Caco-2 (cell line): Measurements from ENCODE around the gene ACACA. TPM values are rescaled to one million over a fixed set of nuclear protein-coding genes. Genes with fewer than 3 reads are reported as not detected.

Experiments used
- BruUV-seq: library from RNA; stranded (reverse); fragments of 400-500 nt; replicated peaks from 2 replicates; lab custom pipeline; 2021; lab: Mats Ljungman, UMichigan
- CTCF ChIA-PET: fragments of 300-600 bp; sonication (Branson Sonifier 250); formaldehyde crosslinking; loops from one replicate; lab custom pipeline; 2022; ENCODE audit warnings: antibody characterized with exemption; lab: Charles Lee
- POLR2A ChIA-PET: fragments of 300-600 bp; sonication (Branson Sonifier 250); formaldehyde crosslinking; loops from one replicate; lab custom pipeline; 2022; ENCODE audit warnings: antibody characterized with exemption; lab: Charles Lee
- DNase-seq, 2 experiments: peaks; one replicate each; pipeline versions ENCODE4 v3.0.0 to v3.0.0-alpha.2; 2020 to 2022
- H3K27me3 ChIP-seq: replicated peaks from 2 replicates; pipeline ENCODE4 v1.6.0; 2011; ENCODE audit warnings: low read length; ENCODE audit not compliant: control insufficient read depth, insufficient read depth
- H3K36me3 ChIP-seq: 2 replicates; pipeline ENCODE4 v1.5.1; 2011; ENCODE audit warnings: low read length; ENCODE audit not compliant: control insufficient read depth, insufficient read depth
- H3K4me1 ChIP-seq: fragments of 250-450 bp; sonication (Bioruptor Pico); 2 replicates; pipeline ENCODE4 v1.5.1; 2020; ENCODE audit warnings: mild to moderate bottlenecking
- H3K4me3 ChIP-seq: 2 replicates; pipeline ENCODE4 v1.5.1; 2011; ENCODE audit warnings: low read depth, mild to moderate bottlenecking, control low read depth, low read length
- H3K9me3 ChIP-seq: fragments of 250-450 bp; sonication (Bioruptor Pico); 2 replicates; pipeline ENCODE4 v1.5.1; 2020; ENCODE audit warnings: mild to moderate bottlenecking, moderate library complexity
- H3K27ac Mint-ChIP-seq: one replicate; pipeline ENCODE4 v1.8.0; 2022; ENCODE audit warnings: mixed read lengths; ENCODE audit not compliant: unreplicated experiment
- H3K27me3 Mint-ChIP-seq: one replicate; pipeline ENCODE4 v1.8.0; 2022; ENCODE audit warnings: mixed read lengths; ENCODE audit not compliant: insufficient read depth, unreplicated experiment
- H3K36me3 Mint-ChIP-seq: one replicate; pipeline ENCODE4 v1.8.0; 2022; ENCODE audit warnings: mild to moderate bottlenecking, mixed read lengths; ENCODE audit not compliant: insufficient read depth, unreplicated experiment
- H3K4me1 Mint-ChIP-seq: one replicate; pipeline ENCODE4 v1.8.0; 2022; ENCODE audit warnings: low read depth, mixed read lengths; ENCODE audit not compliant: unreplicated experiment
- H3K4me3 Mint-ChIP-seq: one replicate; pipeline ENCODE4 v1.8.0; 2022; ENCODE audit warnings: mild to moderate bottlenecking, moderate library complexity, mixed read lengths; ENCODE audit not compliant: unreplicated experiment
- H3K9me3 Mint-ChIP-seq: one replicate; pipeline ENCODE4 v1.8.0; 2022; ENCODE audit warnings: mixed read lengths; ENCODE audit not compliant: unreplicated experiment
- intact Hi-C: fragments of 100-400 bp; cut with micrococcal nuclease; formaldehyde crosslinking; loops from one replicate; pipeline ENCODE4 v1.10.0; 2022; ENCODE audit not compliant: unreplicated experiment
- total RNA-seq: library from RNA; stranded (reverse); gene quantifications from 2 replicates; pipeline ENCODE4 v1.2.3, GENCODE V29; 2022
- TF ChIP-seq, protein P1 (sequence below), 2 experiments: fragments of 200-600 bp in 1 of 2; IDR thresholded peaks; 1 replicate in 1 of 2; 2 replicates in 1 of 2; pipeline versions ENCODE4 v1.5.1 to v1.8.0; 2011 to 2022; ENCODE audit warnings: antibody characterized with exemption in 1 of 2, control low read depth in 1 of 2, inconsistent platforms in 1 of 2, low read depth in 1 of 2, low read length in 1 of 2, mild to moderate bottlenecking in 1 of 2, moderate library complexity in 1 of 2; ENCODE audit not compliant: insufficient read depth in 1 of 2, severe bottlenecking in 1 of 2, unreplicated experiment in 1 of 2

The ACACA gene
- total RNA-seq, 1 experiment from 2014 or later: 108 TPM

DNA sequence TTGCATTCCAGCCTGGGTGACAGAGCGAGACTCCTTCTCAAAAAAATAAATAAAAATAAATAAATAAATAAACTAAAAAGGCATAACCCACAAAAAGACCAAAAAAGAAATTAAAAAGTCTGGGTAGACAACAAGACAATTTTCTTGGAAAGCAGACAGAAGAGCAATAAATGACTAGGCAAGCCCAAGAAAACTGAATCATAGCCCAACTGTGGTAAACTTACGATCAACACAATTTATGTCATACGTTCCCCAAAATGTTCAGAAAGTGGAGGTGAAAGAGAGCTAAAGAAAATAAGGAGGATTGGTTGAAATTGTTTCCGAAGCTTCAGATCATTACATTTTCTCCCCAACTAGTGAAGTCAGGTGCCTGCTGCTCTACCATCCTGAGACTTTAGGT, 62.1 kb downstream of the ACACA start:
- H3K27ac Mint-ChIP-seq: no peak overlapping the region
- ChIA-PET POLR2A (no interaction called here), CTCF (interaction anchor here (1.2 kb wide), 1 partner anchor 29 kb away, joined by 4 read pairs; no protein-coding TSS in a partner anchor)
- no peak overlapping the region for H3K4me3 Mint-ChIP-seq
- no peaks in the 10 kb centered on the region for H3K27me3 Mint-ChIP-seq
- Histone ChIP-seq H3K9me3 (0 out of 2 replicates have a peak, but pooled peaks cover 3% of the 10 kb centered on the region), H3K4me3 (no peak overlapping the region), H3K27me3 (no peaks in the 10 kb centered on the region), H3K4me1 (no peaks in the 10 kb centered on the region), H3K36me3 (peaks cover 1% of the 10 kb centered on the region; the same call in 1 of the 2 replicates)
- BruUV-seq: no TSS peak
- H3K4me1 Mint-ChIP-seq: no peaks in the 10 kb centered on the region
- H3K36me3 Mint-ChIP-seq: peaks cover 50% of the 10 kb centered on the region
- TF ChIP-seq, protein P1, sequence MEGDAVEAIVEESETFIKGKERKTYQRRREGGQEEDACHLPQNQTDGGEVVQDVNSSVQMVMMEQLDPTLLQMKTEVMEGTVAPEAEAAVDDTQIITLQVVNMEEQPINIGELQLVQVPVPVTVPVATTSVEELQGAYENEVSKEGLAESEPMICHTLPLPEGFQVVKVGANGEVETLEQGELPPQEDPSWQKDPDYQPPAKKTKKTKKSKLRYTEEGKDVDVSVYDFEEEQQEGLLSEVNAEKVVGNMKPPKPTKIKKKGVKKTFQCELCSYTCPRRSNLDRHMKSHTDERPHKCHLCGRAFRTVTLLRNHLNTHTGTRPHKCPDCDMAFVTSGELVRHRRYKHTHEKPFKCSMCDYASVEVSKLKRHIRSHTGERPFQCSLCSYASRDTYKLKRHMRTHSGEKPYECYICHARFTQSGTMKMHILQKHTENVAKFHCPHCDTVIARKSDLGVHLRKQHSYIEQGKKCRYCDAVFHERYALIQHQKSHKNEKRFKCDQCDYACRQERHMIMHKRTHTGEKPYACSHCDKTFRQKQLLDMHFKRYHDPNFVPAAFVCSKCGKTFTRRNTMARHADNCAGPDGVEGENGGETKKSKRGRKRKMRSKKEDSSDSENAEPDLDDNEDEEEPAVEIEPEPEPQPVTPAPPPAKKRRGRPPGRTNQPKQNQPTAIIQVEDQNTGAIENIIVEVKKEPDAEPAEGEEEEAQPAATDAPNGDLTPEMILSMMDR (IDR thresholded peaks at IDR 0.05; ENCODE audit: insufficient read depth in 1 of 2, low read depth in 1 of 2, low read length in 1 of 2, severe bottlenecking in 1 of 2, unreplicated experiment in 1 of 2): no peak
- no peak for DNase-seq
- H3K9me3 Mint-ChIP-seq: peaks cover 10% of the 10 kb centered on the region
- intact Hi-C loops: no loop called here

DNA sequence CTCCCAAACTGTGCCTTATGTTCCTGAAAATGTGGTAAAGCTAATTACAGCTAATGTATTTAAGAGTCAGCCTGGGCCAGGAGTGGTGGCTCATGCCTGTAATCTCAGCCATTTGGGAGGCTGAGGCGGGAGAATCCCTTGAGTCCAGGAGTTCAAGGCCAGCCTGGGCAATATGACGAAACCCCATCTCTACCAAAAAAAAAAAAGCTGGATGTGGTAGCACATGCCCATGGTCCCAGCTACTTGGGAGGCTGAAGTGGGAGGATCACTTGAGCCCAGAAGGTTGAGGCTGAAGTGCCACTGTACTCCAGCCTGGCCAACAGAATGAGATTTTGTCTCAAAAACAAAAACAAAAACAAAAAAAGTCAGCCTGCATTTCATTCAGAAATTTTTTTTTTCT, 64.0 kb downstream of the ACACA start:
- H3K27me3 ChIP-seq: no peaks in the 10 kb centered on the region
- no TSS peak for BruUV-seq
- no peak overlapping the region for H3K4me3 ChIP-seq
- H3K27ac Mint-ChIP-seq: no peak overlapping the region
- intact Hi-C loops: no loop called here
- H3K9me3 ChIP-seq: 0 out of 2 replicates have a peak, but pooled peaks cover 3% of the 10 kb centered on the region
- no peaks in the 10 kb centered on the region for H3K4me1 ChIP-seq
- TF ChIP-seq, protein P1 (IDR thresholded peaks at IDR 0.05; ENCODE audit: insufficient read depth in 1 of 2, low read depth in 1 of 2, low read length in 1 of 2, severe bottlenecking in 1 of 2, unreplicated experiment in 1 of 2): no peak
- POLR2A ChIA-PET: interaction anchor here (0.6 kb wide), 1 partner anchor 16 kb away, joined by 3 read pairs; no protein-coding TSS in a partner anchor
- H3K4me1 Mint-ChIP-seq: no peaks in the 10 kb centered on the region
- peaks cover 10% of the 10 kb centered on the region for H3K9me3 Mint-ChIP-seq
- no peaks in the 10 kb centered on the region for H3K27me3 Mint-ChIP-seq
- no peak overlapping the region for H3K4me3 Mint-ChIP-seq
- DNase-seq: no peak
- CTCF ChIA-PET: interaction anchor here (1.4 kb wide), 1 partner anchor 31 kb away, joined by 4 read pairs; no protein-coding TSS in a partner anchor
- H3K36me3 Mint-ChIP-seq: peaks cover 50% of the 10 kb centered on the region
- H3K36me3 ChIP-seq: peaks cover 1% of the 10 kb centered on the region; the same call in 1 of the 2 replicates

DNA sequence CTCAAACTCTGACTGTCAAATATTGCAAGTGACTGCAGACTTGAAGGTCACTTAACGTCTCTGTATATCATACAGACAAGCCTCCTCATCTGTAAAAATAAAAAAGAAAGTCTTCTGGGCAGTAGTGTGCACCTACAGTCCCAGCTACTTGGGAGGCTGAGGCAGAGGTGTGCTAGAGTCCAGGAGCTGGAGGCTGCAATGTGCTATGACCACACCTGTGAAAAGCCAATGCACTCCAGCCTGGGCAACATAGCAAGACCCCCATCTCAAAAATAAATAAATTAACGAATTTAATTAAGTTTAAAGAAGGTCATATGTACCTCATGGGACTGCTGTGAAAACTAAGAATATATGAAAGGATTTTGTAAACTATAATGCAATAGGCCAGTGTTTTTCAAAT, 65.8 kb downstream of the ACACA start:
- no peaks in the 10 kb centered on the region for H3K27me3 Mint-ChIP-seq
- no peak overlapping the region for H3K27ac Mint-ChIP-seq
- H3K27me3 ChIP-seq: no peaks in the 10 kb centered on the region
- H3K36me3 ChIP-seq: peaks cover 1% of the 10 kb centered on the region; the same call in 1 of the 2 replicates
- intact Hi-C loops: no loop called here
- no peaks in the 10 kb centered on the region for H3K4me1 Mint-ChIP-seq
- H3K9me3 Mint-ChIP-seq: no peaks in the 10 kb centered on the region
- TF ChIP-seq, protein P1 (IDR thresholded peaks at IDR 0.05; ENCODE audit: insufficient read depth in 1 of 2, low read depth in 1 of 2, low read length in 1 of 2, severe bottlenecking in 1 of 2, unreplicated experiment in 1 of 2): no peak
- no peak overlapping the region for H3K4me3 ChIP-seq
- DNase-seq: no peak
- ChIA-PET CTCF (no interaction called here), POLR2A (no interaction called here)
- H3K36me3 Mint-ChIP-seq: peaks cover 54% of the 10 kb centered on the region
- no peak overlapping the region for H3K4me3 Mint-ChIP-seq
- no peaks in the 10 kb centered on the region for H3K4me1 ChIP-seq
- H3K9me3 ChIP-seq: no peaks in the 10 kb centered on the region
- BruUV-seq: no TSS peak
